Measurements from ENCODE around the gene MSTN.
"Not testable (repeated sequence)": the region's sequence is repeated elsewhere in the genome, so short reads cannot be mapped to it uniquely, and the experiment has no call there.

Gene MSTN

DNA sequence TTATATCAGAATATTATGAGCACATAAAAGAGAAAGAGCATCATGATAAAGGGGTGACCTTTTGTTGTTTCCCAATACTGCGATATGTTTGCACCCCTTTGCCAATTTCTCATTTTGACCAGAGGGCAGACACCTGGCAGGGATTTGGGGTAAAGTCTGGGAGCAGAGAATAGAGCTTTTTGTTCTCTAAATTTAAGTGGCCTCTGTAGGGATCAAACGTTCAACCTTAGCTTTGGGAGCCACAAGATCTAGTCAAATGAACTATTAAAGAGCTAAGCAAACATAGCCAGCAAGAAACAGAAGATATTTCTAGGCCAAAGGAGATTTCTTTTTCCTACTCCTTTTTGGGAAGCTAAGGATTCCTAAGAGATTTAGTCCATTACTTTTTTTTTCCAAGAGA, 1.1 kb upstream of the MSTN start:
- DNase-seq (ENCODE audit: low read depth) = no peak

DNA sequence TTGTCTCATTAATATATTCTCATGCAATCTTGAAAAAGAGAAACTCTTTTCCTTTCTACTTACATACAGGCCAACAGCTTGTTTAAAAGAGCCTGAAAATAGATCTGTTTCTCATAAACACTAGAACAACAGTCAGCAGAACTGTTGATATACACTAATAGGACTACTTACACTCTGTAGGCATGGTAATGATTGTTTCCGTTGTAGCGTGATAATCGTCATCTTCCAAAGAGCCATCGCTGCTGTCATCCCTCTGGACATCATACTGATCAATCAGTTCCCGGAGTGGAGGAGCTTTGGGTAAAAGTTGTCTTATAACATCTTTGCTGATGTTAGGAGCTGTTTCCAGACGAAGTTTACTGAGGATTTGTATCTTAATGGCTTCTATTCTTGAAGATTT, 476 bp downstream of the MSTN start:
- DNase-seq (ENCODE audit: low read depth) = no peak

DNA sequence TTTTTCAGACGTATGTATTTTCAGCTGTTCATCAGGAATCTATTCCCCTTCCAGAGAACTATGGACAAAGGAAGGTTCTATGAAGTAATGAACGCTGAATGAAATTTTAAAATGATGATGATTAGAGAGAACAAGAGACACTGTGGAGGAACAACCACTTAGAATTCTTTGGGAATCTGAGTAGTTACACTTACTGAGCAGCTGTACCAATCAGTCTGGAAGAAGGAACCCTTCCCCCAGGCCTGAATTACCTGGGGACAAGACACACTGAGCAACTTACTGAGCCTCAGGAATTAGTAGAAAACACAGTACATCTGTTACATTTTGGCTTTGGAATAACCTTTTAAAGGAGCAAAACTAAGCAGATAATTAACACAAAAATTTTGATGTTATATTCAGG, 1.9 kb downstream of the MSTN start:
- no peak for DNase-seq (ENCODE audit: low read depth)

DNA sequence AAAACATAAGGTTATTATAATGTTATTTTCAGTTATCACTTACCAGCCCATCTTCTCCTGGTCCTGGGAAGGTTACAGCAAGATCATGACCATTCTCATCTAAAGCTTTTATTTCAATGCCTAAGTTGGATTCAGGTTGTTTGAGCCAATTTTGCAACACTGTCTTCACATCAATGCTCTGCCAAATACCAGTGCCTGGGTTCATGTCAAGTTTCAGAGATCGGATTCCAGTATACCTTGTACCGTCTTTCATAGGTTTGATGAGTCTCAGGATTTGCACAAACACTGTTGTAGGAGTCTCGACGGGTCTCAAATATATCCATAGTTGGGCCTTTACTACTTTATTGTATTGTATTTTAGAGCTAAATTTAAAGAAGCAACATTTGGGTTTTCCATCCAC, 2.5 kb downstream of the MSTN start:
- DNase-seq (ENCODE audit: low read depth) = no peak

DNA sequence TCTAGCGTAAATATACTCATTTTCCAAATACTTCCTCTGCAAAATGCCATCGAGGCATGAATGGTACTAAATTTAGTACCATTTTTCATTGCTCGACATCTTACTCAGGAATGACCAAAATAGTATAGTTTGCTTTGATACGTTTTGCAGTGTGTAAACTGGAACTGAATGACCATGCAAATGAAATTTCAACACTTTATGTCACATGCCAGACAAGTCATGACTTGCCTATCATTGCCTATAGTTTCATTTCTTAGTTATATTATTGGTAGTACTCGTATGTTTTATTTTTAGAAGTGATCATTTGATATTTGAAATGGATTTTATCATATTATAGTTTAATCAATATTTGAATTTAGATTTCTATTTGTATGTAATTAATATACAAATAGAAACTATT, 9.1 kb downstream of the MSTN start:
- no peak for DNase-seq (ENCODE audit: low read depth)

DNA sequence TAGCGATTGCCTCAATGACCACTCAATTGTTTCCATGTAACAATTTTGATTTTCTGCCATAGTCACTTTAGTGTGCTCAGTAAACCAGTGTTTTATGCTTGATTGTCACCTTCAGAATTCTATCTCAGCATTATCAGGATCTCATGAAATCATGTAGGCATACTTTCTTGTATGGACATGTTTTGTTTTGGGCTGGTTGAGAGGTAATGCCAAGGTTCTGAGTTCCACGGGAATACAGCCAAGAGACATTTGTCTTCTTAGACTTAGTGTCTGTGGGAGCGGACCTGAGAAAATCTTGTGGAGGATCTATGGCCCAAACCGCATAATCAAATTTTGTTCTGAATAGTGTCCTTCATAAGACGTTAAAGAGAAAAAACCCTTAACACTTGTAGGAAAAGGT, 10.2 kb downstream of the MSTN start:
- DNase-seq (ENCODE audit: low read depth) = no peak

DNA sequence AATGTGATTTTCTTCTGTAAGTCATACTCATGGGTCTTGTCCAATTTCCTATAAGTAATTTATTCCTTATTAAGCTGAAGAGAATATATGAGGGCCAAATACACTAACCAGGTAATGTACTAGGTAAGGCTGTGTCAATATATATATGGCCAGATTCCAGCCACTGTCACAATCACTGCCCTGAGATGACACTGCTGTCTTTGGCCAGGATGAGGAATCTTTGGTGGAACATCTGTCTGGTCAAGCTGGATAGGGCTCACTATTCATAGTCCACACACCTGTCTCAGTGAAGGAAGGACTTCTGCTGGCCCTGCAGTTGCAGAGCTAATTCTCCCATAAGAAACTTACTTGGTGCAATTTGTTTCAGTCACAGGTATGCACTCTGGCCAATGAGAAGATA, 11.3 kb downstream of the MSTN start:
- DNase-seq (ENCODE audit: low read depth) = no peak

DNA sequence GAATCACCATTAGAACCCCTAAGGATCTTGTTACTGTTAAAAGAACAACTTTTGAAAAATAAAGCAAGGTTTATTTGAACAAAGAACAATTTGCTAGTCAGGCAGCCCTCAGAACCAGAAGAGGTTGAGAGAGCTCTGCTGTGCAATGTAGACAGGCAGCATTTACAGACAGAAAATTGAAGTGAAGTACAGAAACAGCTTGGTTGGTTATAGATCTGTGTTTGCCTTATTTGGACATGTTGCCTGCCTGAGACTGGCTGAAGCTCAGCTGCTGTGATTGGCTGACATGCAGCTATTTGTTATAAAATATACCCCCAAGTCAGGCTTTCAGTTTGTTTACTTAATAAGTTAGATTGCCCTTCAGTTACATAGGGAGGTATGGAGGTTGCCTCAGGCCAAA, 12.5 kb downstream of the MSTN start:
- DNase-seq (ENCODE audit: low read depth) = no peak

DNA sequence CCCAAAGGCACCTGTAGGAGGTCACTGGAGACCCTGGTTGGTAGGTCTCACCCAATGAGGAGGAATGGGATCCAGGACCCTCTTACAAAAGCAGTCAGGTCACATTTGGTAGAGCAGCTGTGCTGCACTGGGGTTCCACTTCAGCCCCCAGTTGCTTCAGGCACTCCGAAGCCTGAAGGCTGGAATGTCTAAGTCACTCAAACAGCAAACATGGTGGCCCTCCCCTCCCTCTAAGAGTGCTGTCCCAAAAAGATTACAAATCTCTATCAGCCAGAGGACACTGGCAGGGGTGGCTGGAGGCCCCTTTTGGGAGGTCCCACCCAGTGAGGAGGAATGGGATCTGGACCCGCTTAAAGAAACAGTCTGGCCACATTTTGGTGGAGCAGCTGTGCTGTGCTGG, 17.7 kb downstream of the MSTN start:
- DNase-seq (ENCODE audit: low read depth) = no peak

DNA sequence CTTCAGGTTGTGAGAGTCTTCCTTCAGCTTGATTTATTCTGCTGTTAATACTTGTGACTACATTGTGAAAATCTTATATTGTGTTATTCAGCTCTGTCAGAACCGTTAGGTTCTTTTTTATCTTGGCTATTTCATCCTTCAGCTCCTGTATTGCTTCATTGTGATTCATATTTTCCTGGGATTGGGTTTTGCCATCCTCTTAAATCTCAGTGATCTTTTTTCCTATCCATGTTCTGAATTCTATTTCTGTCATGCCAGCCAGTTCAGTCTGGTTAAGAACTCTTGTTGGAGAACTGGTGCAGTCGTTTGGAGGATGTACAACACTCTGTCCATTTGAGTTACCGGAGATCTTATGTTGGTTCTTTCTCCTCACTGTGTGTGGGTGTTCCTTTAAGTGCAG, 19.1 kb downstream of the MSTN start:
- DNase-seq (ENCODE audit: low read depth) = no peak

DNA sequence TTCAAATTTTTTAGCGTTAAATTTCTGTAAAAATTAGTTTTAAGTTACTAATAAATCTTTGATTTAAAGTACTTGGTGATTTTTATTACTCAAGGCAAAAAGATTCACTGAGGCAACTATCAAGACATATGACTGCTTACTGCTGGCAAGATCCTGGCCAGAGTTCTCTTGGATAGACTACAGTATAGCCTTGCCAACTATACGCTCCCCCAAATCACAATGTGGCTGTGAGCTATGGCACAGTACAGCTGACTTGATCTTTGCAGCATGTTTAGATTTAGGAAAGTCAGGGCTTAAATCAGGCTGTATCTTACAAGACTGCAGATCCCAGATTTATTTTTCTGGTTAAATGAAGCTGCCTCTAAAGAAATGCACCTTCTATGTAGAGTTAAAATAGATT, 26.5 kb downstream of the MSTN start:
- no peak for DNase-seq (ENCODE audit: low read depth)

DNA sequence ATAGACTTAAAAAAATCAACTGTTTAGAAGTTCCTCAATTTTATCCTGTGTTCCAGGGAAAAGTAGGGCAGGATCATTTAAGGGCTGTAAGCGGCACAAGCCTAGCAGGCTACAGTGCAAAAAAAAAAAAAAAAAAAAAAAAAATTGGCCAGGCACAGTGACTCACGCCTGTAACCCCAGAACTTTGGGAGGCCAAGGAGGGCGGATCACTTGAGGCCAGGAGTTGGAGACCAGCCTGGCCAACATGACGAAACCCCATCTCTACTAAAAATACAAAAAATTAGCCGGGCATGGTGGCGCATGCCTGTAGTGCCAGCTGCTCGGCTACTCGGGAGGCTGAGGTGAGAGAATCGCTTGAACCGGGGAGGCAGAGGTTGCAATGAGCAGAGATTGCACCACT, 28.1 kb downstream of the MSTN start:
- DNase-seq (ENCODE audit: low read depth) = not testable (repeated sequence)

DNA sequence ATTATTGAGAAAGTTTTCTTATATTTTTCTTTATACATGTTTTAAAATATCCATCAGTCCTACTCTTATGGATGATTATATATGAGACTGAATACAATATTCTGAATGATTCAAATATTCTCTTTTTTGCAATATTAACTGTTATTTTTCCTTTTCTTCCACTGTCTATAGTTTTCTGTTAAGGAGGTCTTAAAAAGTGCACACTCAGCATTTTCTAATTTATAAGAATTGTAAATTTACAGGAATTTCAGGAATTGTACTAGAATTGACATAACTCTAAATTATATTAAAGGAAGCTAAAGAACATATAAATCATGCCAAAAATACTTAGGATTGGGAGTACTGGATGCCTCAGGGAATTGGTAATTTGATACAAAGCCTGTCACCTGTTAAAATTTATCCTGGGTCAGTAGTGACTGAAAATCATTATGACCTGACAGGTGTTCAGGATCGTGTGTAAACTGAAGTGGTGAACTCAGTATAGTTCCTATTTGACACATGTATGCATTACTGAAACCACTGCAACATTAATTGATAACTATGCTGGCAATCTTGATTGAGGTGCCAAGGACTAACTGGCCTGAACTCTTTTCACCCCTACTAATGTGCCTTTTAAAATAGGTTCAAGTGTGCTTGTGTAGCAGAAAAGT, 30.4 kb downstream of the MSTN start:
- no peak for DNase-seq (ENCODE audit: low read depth)

DNA sequence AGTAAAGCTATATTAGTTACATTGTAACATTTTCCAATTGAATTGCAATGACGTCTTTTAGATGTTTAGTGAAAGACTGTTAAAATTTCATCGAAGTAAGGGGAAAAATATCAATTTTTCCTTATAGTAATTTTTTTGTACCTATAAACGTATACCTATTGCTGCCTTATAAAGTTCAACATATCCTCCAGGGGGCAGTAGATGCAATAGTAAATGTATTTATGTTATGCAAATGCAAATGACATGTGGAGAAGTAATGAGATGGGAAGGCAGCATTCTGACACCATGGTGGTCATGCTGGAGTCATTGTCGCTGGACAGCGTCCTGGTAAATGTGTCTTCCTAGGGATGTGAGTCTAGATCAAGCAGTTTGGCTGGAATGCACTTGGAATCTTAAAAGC, 38.7 kb downstream of the MSTN start:
- DNase-seq (ENCODE audit: low read depth) = no peak

DNA sequence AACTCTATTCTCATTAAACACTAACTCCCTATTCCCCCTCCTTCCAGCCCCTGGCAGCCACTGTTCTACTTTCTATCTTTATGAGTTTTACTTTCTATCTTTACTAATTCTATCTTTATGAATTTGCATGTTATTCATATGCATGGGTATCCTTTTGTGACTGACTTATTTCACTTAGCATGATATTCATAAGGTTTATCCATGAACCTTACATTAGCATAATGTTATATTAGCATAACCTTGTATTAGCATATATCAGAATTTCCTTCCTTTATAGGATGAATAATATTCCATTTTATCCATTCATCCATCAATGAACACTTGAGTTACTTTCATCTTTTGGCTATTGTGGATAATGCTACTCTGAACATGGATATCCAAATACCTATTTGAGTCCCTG, 41.8 kb downstream of the MSTN start:
- DNase-seq (ENCODE audit: low read depth) = no peak

DNA sequence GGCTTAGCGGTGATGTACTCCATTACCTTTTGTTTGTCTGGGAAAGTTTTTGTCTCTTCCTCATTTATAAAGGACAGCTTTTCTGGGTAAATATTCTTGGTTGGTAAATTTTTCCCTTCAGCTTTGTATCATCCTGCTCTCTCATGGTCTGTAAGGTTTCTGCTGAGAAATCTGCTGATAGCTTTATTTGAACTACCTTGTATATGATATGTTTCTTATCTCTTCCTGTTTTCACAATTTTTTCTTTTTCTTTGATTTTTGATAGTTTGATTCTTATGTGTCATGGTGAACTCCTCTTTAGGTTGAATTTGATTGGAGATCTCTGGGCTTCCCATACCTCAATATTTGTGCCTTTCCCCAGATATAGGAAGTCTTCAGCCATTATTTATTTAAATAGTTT, 44.7 kb downstream of the MSTN start:
- DNase-seq (ENCODE audit: low read depth) = no peak

DNA sequence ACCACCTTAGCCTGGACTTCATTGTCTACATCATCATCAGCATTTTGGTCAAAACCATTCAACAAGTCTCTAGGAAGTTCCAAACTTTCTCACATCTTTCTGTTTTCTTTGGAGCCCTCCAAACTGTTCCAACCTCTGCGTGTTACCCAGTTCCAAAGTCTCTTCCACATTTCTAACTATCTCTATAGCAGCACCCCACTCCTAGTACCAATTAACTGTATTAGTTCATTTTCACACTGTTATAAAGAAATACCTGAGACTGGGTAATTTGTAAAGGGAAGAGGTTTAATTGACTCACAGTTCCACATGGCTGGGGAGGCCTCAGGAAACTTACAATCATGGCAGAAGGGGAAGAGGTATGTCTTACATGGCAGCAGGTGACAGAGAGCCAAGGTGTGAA, 46.6 kb downstream of the MSTN start:
- DNase-seq (ENCODE audit: low read depth) = not testable (repeated sequence)

All from activated gamma-delta T cell treated with anti-CD3 and anti-CD28 coated beads, Interleukin-2, amount 50 U/mL, for 16 hours (primary cell).